GM12878 (cell line): ENCODE measurements around the gene TRAPPC11.

ENCODE experiments used
- CTCF ChIP-seq, 3 experiments: IDR thresholded peaks in 2 of 3; conservative IDR thresholded peaks in 1 of 3; 2 replicates each; pipeline ENCODE4 v1.5.1; 2011; ENCODE audit warnings: low read depth in 3 of 3, low read length in 3 of 3, mild to moderate bottlenecking in 3 of 3, control low read depth in 2 of 3, moderate library complexity in 2 of 3, inconsistent platforms in 1 of 3, mixed read lengths in 1 of 3; ENCODE audit not compliant: control insufficient read depth in 2 of 3, insufficient read depth in 1 of 3; ENCODE audit errors: extremely low read depth in 1 of 3
- ESRRA ChIP-seq: IDR thresholded peaks from 2 replicates; pipeline ENCODE4 v1.6.1; 2012; ENCODE audit warnings: mild to moderate bottlenecking, low read length, improper control_type of control experiment
- FOXK2 ChIP-seq: fragments of 450-650 bp; IDR thresholded peaks from 2 replicates; pipeline ENCODE4 v1.6.1; 2017; ENCODE audit warnings: mild to moderate bottlenecking, moderate library complexity
- GABPA ChIP-seq: IDR thresholded peaks from 2 replicates; pipeline ENCODE4 v1.6.1; 2014; ENCODE audit warnings: antibody characterized with exemption, low read depth, mild to moderate bottlenecking, inconsistent platforms
- NR2C2 ChIP-seq: IDR thresholded peaks from 2 replicates; pipeline ENCODE4 v1.6.1; 2011; ENCODE audit warnings: borderline replicate concordance, low read depth; ENCODE audit not compliant: control insufficient read depth, insufficient read length
- POLR2A ChIP-seq: IDR thresholded peaks from 2 replicates; pipeline ENCODE4 v1.6.1; 2011; ENCODE audit warnings: low read depth, mild to moderate bottlenecking, low read length
- POLR2AphosphoS5 ChIP-seq: IDR thresholded peaks from 2 replicates; pipeline ENCODE4 v1.6.1; 2011; ENCODE audit warnings: mild to moderate bottlenecking, low read length, inconsistent platforms
- RFX5 ChIP-seq: IDR thresholded peaks from 2 replicates; pipeline ENCODE4 v1.6.1; 2011; ENCODE audit warnings: low read depth, low read length, improper control_type of control experiment
- SRF ChIP-seq, 2 experiments: IDR thresholded peaks; 2 replicates each; pipeline ENCODE4 v1.6.1; 2011; ENCODE audit warnings: low read depth in 2 of 2, low read length in 2 of 2, mild to moderate bottlenecking in 1 of 2, moderate library complexity in 1 of 2
- TAF1 ChIP-seq: IDR thresholded peaks from 2 replicates; pipeline ENCODE4 v1.6.1; 2011; ENCODE audit warnings: mild to moderate bottlenecking, low read depth, low read length, borderline replicate concordance
- ZNF24 ChIP-seq: fragments of 450-650 bp; IDR thresholded peaks from 2 replicates; pipeline ENCODE4 v1.6.1; 2017; ENCODE audit warnings: antibody characterized with exemption, mild to moderate bottlenecking
- ZNF274 ChIP-seq: IDR thresholded peaks from one replicate; pipeline ENCODE4 v1.8.0; 2011; ENCODE audit not compliant: insufficient read length, insufficient read depth

GRCh38 chr4:183758758-183759447 is 99.8 kb downstream of the TRAPPC11 start:
- TF ChIP-seq FOXK2 (no peak), CTCF (IDR thresholded peaks at IDR 0.05 in 2 of 3, conservative IDR thresholded peaks at IDR 0.05 in 1 of 3; ENCODE audit: control insufficient read depth in 2 of 3, extremely low read depth in 1 of 3, insufficient read depth in 1 of 3, low read depth in 3 of 3, low read length in 3 of 3) (no peak), ESRRA (no peak), TAF1 (no peak), ZNF274 (no peak), POLR2A (no peak), RFX5 (no peak), GABPA (no peak), POLR2AphosphoS5 (no peak), NR2C2 (no peak), ZNF24 (no peak), SRF (IDR thresholded peaks at IDR 0.05; ENCODE audit: low read depth in 2 of 2, low read length in 2 of 2) (no peak)
